ENCODE results near the gene LAMP1.

LAMP1 gene

GRCh38 chr13:113354831-113355610, 58.0 kb downstream of the LAMP1 start:
- no peak for ATAC-seq
- TF ChIP-seq CREB5 (CRISPR knock-in tag; IDR thresholded peaks at IDR 0.05; ENCODE audit: low read depth) (no peak), ZFP30 (CRISPR knock-in tag; IDR thresholded peaks at IDR 0.05) (no peak), POU6F1 (CRISPR knock-in tag; IDR thresholded peaks at IDR 0.05; ENCODE audit: borderline replicate concordance, low read depth) (no peak), ZNF565 (CRISPR knock-in tag; conservative IDR thresholded peaks at IDR 0.05; ENCODE audit: low read depth) (no peak), TOX (CRISPR knock-in tag; IDR thresholded peaks at IDR 0.05; ENCODE audit: borderline replicate concordance) (no peak), GLIS3 (CRISPR knock-in tag; IDR thresholded peaks at IDR 0.05) (no peak)

- no peak for ATAC-seq
- TF ChIP-seq TOX (CRISPR knock-in tag; IDR thresholded peaks at IDR 0.05; ENCODE audit: borderline replicate concordance) (no peak), ARNTL (CRISPR knock-in tag; IDR thresholded peaks at IDR 0.05; ENCODE audit: borderline replicate concordance, low read depth) (no peak), SNAI2 (CRISPR knock-in tag; IDR thresholded peaks at IDR 0.05) (no peak), CSDC2 (CRISPR knock-in tag; IDR thresholded peaks at IDR 0.05) (no peak), ZNF70 (CRISPR knock-in tag; IDR thresholded peaks at IDR 0.05) (no peak), RARB (CRISPR knock-in tag; IDR thresholded peaks at IDR 0.05) (no peak), OSR1 (CRISPR knock-in tag; IDR thresholded peaks at IDR 0.05) (no peak), ZNF565 (CRISPR knock-in tag; conservative IDR thresholded peaks at IDR 0.05; ENCODE audit: low read depth) (no peak), GLIS3 (CRISPR knock-in tag; IDR thresholded peaks at IDR 0.05) (no peak), PPARA (CRISPR knock-in tag; IDR thresholded peaks at IDR 0.05; ENCODE audit: borderline replicate concordance) (no peak), CSRNP3 (CRISPR knock-in tag; IDR thresholded peaks at IDR 0.05) (no peak), ZFP30 (CRISPR knock-in tag; IDR thresholded peaks at IDR 0.05) (no peak)
Observed at GRCh38 chr13:113355621-113356020, 58.6 kb downstream of the LAMP1 start.

GRCh38 chr13:113356596-113356995, 59.6 kb downstream of the LAMP1 start:
- TF ChIP-seq ZNF8 (CRISPR knock-in tag; IDR thresholded peaks at IDR 0.05) = no peak
- no peak for TF ChIP-seq TSHZ2 (CRISPR knock-in tag; IDR thresholded peaks at IDR 0.05)
- TF ChIP-seq PPARA (CRISPR knock-in tag; IDR thresholded peaks at IDR 0.05; ENCODE audit: borderline replicate concordance) = no peak
- TF ChIP-seq ESRRG (CRISPR knock-in tag; IDR thresholded peaks at IDR 0.05) = no peak
- no peak for TF ChIP-seq RARB (CRISPR knock-in tag; IDR thresholded peaks at IDR 0.05)

GRCh38 chr13:113357529-113357928, 60.5 kb downstream of the LAMP1 start:
- ATAC-seq = peak; percentile 55; the same call in 2 of the 3 replicates
- TF ChIP-seq ZFP30 (CRISPR knock-in tag; IDR thresholded peaks at IDR 0.05) (no peak), ISL1 (CRISPR knock-in tag; IDR thresholded peaks at IDR 0.05) (no peak), PATZ1 (CRISPR knock-in tag; IDR thresholded peaks at IDR 0.05; ENCODE audit: borderline replicate concordance) (no peak), TSHZ2 (CRISPR knock-in tag; IDR thresholded peaks at IDR 0.05) (no peak), CREB5 (CRISPR knock-in tag; IDR thresholded peaks at IDR 0.05; ENCODE audit: low read depth) (no peak), CSDC2 (CRISPR knock-in tag; IDR thresholded peaks at IDR 0.05) (no peak), ZC3H10 (CRISPR knock-in tag; IDR thresholded peaks at IDR 0.05) (no peak), PPARA (CRISPR knock-in tag; IDR thresholded peaks at IDR 0.05; ENCODE audit: borderline replicate concordance) (no peak), SNAI2 (CRISPR knock-in tag; IDR thresholded peaks at IDR 0.05) (no peak), ZNF8 (CRISPR knock-in tag; IDR thresholded peaks at IDR 0.05) (no peak), TOX (CRISPR knock-in tag; IDR thresholded peaks at IDR 0.05; ENCODE audit: borderline replicate concordance) (no peak), BACH2 (CRISPR knock-in tag; IDR thresholded peaks at IDR 0.05; ENCODE audit: borderline replicate concordance) (no peak), RARB (CRISPR knock-in tag; IDR thresholded peaks at IDR 0.05) (no peak)

More at GRCh38 chr13:113356596-113356995, 59.6 kb downstream of the LAMP1 start:
- no peak for ATAC-seq

Data from SK-N-SH treated with all-trans-retinoic acid at 6 μM for 48 hours (cell line).